Dermis microvascular lymphatic vessel endothelial cell (primary cell): ENCODE measurements around the gene ZNF839. TPM values are rescaled to one million over a fixed set of nuclear protein-coding genes. Genes with fewer than 3 reads are reported as not detected.
A peak's percentile ranks its signal among the peaks of the same experiment; 100 is the strongest.
"Not testable (repeated sequence)": the region's sequence is repeated elsewhere in the genome, so short reads cannot be mapped to it uniquely, and the experiment has no call there.

Experiments
- DNase-seq, 2 donors: peaks; one replicate each; pipeline versions ENCODE4 v3.0.0 to v3.0.0-alpha.2; 2010; ENCODE audit warnings: low read depth in 2 of 2
- total RNA-seq: library from RNA; depleted of rRNA; stranded (reverse); fragments of >200 nt; gene quantifications from 2 replicates; pipeline ENCODE4 v1.2.1, GENCODE V29; 2014

ZNF839 gene
- 4.5 and 7.7 TPM in 2 replicates for total RNA-seq

DNA sequence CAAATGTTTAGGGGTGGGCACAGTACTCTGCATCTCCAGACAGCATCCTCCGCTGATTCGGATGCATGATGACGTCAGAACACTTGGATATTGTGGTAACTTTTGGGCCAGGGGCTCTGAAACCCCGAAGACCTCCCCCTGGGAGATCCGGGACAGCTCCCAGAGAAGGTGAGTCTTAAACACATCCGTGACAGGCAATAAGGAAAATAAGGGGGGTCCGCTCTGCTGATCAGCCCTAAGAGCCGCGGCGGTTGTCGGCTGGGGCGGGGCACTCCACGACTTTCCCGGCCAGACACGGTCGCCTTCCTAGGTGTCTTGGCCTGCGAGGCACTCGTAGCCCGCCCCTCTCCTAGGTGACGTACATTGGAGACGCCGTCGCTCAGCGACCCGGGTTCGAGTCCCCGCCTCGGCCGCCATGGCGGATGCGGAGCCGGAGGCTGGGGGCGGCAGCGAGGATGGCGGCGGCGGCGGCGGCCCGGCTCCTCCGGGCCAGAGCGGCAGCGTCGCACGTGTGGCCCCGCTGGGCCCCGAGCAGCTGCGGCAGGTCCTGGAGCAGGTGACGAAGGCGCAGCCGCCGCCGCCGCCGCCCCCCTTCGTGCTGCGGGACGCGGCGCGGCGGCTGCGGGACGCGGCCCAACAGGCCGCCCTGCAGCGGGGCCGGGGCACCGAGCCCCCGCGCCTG, at the start of gene ZNF839:
Gene ZNF839, plus strand, starts transcription at position 396 of the 682 bp plus-strand sequence. Its CDS starts 20 bp downstream, at position 416.
- DNase-seq: peak; percentile 53 to 86

DNA sequence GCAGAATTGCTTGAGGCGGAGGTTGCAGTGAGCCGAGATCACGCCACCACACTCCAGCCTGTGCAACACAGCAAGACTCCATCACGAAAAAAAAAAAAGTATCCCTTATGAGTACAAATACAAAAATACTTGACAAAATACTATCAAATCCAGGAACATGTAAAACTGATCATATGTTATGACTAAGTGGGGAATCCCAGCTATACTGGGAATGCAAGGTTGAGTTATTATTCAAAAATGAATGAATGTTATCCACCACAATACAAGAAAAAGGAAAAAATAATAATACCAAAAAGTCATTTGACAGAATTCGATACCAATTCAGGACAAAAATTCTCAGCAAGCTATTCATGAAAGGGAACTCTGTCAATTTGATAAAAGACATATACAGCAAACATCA, 47.2 kb upstream of the ZNF839 start:
- DNase-seq: no peak

- DNase-seq: no peak
These were observed 43.7 kb upstream of the ZNF839 start for GRCh38 chr14:102275866-102276265.

GRCh38 chr14:102277874-102278630, 41.5 kb upstream of the ZNF839 start:
- DNase-seq: no peak

GRCh38 chr14:102278631-102278935, 41.0 kb upstream of the ZNF839 start:
- no peak for DNase-seq

GRCh38 chr14:102279282-102279681, 40.3 kb upstream of the ZNF839 start:
- DNase-seq: no peak

GRCh38 chr14:102279688-102280348, 39.7 kb upstream of the ZNF839 start:
- DNase-seq: peak in 1 of 2 donors; percentile 36

- DNase-seq: no peak
These were observed 39.1 kb upstream of the ZNF839 start for GRCh38 chr14:102280376-102280962.

DNA sequence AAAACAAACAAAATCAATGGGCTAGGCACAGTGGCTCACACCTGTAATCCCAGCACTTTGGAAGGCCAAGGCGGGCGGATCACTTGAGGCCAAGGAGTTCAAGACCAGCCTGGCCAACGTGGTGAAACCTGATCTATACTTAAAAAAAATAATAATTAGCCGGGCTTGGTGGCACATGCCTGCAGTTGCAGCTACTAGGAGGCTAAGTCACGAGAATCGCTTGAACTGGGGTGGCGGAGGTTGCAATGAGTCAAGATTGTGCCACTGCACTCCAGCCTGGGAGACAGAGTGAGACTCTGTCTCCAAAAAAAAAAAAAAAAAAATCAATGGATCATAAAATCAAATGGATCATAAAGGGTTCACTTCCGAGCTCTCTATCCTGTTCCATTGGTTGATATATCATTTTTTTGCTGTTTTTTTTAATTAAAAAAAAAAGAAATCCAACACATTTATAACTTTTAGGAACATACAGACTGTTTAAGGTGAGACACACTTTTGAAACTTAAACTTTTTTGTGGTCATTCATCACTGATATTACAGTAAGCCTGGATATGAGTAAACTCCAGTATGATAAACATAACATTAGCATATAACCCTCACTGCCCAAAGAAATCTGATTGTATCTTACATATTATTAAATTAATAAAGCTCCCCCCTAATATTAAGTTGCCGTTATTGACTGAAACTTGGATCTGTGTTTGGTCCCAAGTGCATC, 36.6 kb upstream of the ZNF839 start:
- no peak for DNase-seq

GRCh38 chr14:102283631-102284129, 35.9 kb upstream of the ZNF839 start:
- peak in 1 of 2 donors; percentile 3 for DNase-seq

- DNase-seq: no peak
These were observed 34.4 kb upstream of the ZNF839 start for GRCh38 chr14:102285106-102285505.

- DNase-seq: no peak
These were observed 31.4 kb upstream of the ZNF839 start for GRCh38 chr14:102288139-102288538.

DNA sequence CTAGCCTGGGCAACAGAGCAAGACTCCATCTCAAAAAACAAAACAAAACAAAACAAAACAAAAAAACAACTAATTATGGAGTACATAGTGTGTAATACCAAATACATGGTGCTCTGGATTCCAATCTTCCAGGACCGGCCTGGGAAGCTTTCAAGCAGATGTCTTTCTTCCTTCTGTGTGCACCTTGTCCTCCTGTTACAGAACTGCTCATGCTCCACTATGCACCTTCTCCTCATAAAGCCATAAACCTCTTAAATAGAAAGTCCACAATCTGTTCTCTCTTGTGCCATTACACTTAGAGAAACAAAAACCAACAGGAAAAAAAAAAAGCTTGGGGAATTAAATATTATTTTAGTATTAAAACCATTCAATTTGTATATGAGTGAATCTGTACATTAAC, 27.1 kb upstream of the ZNF839 start:
- DNase-seq: no peak

GRCh38 chr14:102293781-102294180, 25.8 kb upstream of the ZNF839 start:
- no peak for DNase-seq

GRCh38 chr14:102295270-102295669, 24.3 kb upstream of the ZNF839 start:
- DNase-seq: no peak

DNA sequence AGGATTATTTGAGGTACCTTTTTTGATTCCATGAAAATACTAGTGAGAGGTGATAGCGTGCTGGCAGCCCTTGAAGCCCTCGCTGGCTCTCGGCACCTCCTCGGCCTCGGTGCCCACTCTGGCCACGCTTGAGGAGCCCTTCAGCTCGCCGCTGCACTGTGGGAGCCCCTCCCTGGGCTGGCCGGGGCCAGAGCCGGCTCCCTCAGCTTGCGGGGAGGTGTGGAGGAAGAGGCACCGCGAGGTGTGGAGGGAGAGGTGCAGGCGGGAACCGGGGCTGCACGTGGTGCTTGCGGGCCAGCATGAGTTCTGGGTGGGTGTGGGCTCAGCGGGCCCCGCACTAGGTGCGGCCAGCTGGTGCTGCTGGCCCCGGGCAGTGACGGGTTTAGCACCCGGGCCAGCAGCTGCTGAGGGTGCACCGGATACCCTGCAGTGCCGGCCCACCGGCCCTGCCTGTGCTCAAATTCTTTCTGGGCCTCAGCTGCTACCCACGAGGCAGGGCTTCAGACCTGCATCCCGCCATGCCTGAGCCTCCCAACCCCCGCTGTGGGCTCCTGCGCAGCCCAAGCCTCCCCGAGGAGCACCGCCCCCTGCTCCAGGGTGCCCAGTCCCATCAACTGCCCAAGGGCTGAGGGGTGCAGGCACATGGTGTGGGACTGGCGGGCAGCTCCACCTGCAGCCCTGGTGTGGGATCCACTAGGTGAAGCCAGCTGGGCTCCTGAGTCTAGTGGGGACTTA, 21.9 kb upstream of the ZNF839 start:
- DNase-seq: no peak

DNA sequence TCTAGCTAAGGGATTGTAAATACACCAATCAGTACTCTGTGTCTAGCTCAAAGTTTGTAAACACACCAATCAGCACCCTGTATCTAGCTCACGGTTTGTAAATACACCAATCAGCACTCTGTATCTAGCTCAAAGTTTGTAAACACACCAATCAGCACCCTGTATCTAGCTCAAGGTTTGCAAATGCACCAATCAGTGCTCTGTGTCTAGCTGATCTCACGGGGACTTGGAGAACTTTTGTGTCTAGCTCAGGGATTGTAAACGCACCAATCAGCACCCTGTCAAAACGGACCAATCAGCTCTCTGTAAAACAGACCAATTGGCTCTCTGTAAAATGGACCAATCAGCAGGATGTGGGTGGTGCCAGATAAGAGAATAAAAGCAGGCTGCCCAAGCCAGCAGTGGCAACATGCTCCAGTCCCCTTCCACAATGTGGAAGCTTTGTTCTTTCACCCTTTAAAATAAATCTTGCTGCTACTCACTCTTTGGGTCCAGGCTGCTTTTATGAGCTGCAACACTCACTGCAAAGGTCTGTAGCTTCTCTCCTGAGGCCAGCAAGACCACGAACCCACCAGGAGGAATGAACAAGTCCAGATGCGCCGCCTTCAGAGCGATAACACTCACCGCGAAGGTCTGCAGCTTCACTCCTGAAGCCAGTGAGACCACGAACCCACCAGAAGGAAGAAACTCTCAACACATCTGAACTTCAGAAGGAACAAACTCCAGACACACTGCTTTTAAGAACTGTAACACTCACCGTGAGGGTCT, 21.1 kb upstream of the ZNF839 start:
- not testable (repeated sequence) for DNase-seq

GRCh38 chr14:102303664-102304063, 15.9 kb upstream of the ZNF839 start:
- no peak for DNase-seq

- peak; percentile 96 to 97 for DNase-seq
These were observed 14.7 kb upstream of the ZNF839 start, which contains the start of gene MOK for GRCh38 chr14:102304611-102305506. MOK (minus strand) TSS chr14:102305164; CDS start chr14:102304968, 196 bp downstream.
